Duodenal mucosa (tissue), 2 donors: ENCODE data around the gene CBLB.
"Not testable (repeated sequence)": the region's sequence is repeated elsewhere in the genome, so short reads cannot be mapped to it uniquely, and the experiment has no call there.

Experiments
- H3K27ac ChIP-seq: one replicate; pipeline ENCODE4 v1.7.0; 2013; ENCODE audit warnings: low read depth, low read length
- H3K27me3 ChIP-seq, 2 donors: one replicate each; pipeline ENCODE4 v1.7.0; 2013; ENCODE audit warnings: low read length in 2 of 2, control low read depth in 1 of 2; ENCODE audit not compliant: insufficient read depth in 2 of 2, control insufficient read depth in 1 of 2
- H3K36me3 ChIP-seq, 2 donors: one replicate each; pipeline ENCODE4 v1.7.0; 2013; ENCODE audit warnings: low read length in 2 of 2, control low read depth in 1 of 2; ENCODE audit not compliant: insufficient read depth in 2 of 2, control insufficient read depth in 1 of 2
- H3K4me1 ChIP-seq, 2 donors: one replicate each; pipeline ENCODE4 v1.7.0; 2013; ENCODE audit warnings: low read length in 2 of 2, control low read depth in 1 of 2; ENCODE audit not compliant: insufficient read depth in 2 of 2, control insufficient read depth in 1 of 2
- H3K4me3 ChIP-seq, 2 donors: one replicate each; pipeline ENCODE4 v1.7.0; 2013; ENCODE audit warnings: low read length in 2 of 2, low read depth in 1 of 2
- H3K9ac ChIP-seq, 2 donors: one replicate each; pipeline ENCODE4 v1.7.0; 2013; ENCODE audit warnings: low read length in 2 of 2, low read depth in 1 of 2
- H3K9me3 ChIP-seq, 2 donors: one replicate each; pipeline ENCODE4 v1.7.0; 2013; ENCODE audit warnings: low read length in 2 of 2, control low read depth in 1 of 2; ENCODE audit not compliant: control insufficient read depth in 1 of 2

CBLB gene

DNA sequence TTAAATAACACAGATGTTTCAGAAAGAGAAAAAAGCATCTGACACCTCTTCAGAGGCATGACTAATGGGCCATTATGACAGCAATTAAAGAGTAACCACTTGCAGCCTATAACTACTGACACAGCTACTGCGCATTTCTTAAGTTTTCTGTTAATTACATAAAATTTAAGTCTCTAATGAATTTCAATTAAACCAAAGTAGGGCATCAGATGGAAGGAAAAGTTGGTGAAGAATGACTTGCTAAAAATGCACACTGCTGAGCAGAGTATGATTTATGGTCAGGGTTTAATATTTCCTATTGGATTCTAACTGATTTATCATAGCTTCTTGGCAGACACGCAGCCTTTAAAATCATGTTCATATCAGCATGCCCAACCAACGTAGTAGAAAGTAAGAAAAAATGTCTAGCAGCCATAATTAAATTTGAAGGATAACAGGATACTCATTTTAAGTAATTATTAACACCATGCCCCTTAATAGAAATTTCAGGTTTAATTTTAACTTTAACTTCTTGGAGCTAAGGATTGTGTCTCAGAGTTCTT, 140.0 kb downstream of the CBLB start:
- H3K27ac ChIP-seq: no peak overlapping the region
- H3K9ac ChIP-seq: no peak overlapping the region
- H3K36me3 ChIP-seq: peaks cover 4% of the 10 kb centered on the region in 2 donors
- peaks cover 2 to 4% of the 10 kb centered on the region in 2 donors for H3K9me3 ChIP-seq
- peaks cover 0 to 4% of the 10 kb centered on the region in 2 donors for H3K4me1 ChIP-seq
- no peaks in the 10 kb centered on the region for H3K27me3 ChIP-seq
- no peak overlapping the region for H3K4me3 ChIP-seq

DNA sequence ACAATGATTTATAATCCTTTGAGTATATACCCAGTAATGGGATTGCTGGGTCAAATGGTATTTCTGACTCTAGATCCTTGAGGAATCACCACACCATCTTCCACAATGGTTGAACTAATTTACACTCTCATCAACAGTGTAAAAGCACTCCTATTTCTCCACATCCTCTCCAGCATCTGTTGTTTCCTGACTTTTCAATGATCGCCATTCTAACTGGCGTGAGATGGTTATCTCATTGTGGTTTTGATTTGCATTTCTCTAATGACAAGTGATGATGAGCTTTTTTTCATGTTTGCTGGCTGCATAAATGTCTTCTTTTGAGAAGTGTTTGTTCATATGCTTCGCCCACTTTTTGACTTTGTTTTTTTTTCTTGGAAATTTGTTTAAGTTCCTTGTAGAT, 141.8 kb downstream of the CBLB start:
- H3K4me3 ChIP-seq, H3K27ac ChIP-seq, H3K9ac ChIP-seq, H3K27me3 ChIP-seq, H3K36me3 ChIP-seq, H3K4me1 ChIP-seq, H3K9me3 ChIP-seq: not testable (repeated sequence)

DNA sequence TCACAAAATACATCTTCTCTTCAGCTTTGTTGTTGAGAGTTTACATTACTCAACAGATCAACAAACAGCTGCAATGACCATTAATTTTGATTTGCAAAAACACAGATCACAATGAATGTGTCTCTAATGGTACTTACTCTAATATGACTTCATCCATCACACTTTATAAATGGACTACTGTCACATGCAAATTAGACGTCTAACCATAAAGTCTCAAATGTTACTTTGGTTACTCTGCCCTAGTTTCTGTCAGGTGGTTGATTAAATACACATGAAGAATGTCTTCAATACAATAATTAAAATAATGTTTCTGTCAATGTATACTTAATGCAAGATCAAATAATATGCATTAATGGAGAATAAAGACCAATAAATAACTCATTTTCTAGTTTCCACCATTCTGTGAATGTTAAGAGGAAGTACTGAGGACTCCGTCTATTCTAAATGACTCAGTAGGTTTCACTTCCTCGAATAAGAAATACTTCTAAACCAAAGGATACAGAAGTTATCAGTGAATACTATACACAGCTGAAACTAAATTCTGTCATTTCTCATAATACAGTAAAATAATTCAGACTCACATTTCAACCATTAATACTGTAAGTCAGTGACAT, 145.8 kb downstream of the CBLB start:
- Histone ChIP-seq H3K36me3 (peaks cover 10 to 17% of the 10 kb centered on the region in 2 donors), H3K9ac (no peak overlapping the region), H3K4me1 (peaks cover 0 to 4% of the 10 kb centered on the region in 2 donors), H3K4me3 (no peak overlapping the region), H3K27ac (no peak overlapping the region), H3K27me3 (no peaks in the 10 kb centered on the region), H3K9me3 (peaks cover 2 to 4% of the 10 kb centered on the region in 2 donors)

DNA sequence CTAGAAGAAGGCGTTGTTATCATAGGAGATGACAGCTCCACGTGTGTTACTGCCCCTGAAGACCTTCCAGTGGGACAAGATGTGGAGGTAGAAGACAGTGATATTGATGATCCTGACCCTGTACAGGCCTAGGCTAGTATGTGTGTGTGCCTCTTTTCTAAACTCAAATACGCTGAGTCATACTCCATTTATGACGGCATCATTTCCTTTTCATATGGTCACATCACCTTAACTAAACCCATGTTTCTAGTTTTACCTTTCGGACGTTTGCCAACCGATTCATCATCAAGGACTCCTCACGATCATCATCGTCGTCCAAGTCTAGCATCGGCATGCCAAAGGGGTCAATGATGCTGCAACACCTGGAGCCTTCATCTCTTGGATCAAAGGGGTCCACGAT, 149.0 kb downstream of the CBLB start:
- Histone ChIP-seq H3K9ac (no peak overlapping the region), H3K4me1 (peaks cover 0 to 2% of the 10 kb centered on the region in 2 donors), H3K9me3 (no peaks in the 10 kb centered on the region), H3K36me3 (peaks cover 10 to 17% of the 10 kb centered on the region in 2 donors), H3K4me3 (no peak overlapping the region), H3K27ac (no peak overlapping the region), H3K27me3 (no peaks in the 10 kb centered on the region)

DNA sequence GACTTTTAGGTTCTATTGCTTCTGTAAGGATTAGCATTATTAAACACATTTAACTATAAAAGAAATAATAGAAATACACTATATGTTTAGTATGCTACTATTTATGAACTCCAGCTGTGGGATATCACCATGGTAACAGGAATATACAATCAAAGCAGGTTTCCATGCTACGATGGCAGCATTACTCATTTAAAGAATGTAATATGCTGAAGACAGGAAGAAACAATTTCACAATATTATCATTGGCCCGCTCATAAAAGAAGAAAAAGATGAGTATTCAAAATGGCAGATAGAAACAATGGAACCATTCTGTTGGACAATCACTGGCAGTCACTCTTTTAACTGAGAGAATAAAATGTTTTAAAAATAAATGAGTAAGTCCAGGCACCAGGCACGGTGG, 153.4 kb downstream of the CBLB start:
- H3K9ac ChIP-seq: no peak overlapping the region
- no peaks in the 10 kb centered on the region for H3K4me1 ChIP-seq
- H3K4me3 ChIP-seq: no peak overlapping the region
- no peaks in the 10 kb centered on the region for H3K9me3 ChIP-seq
- H3K27me3 ChIP-seq: no peaks in the 10 kb centered on the region
- H3K36me3 ChIP-seq: peaks cover 10 to 27% of the 10 kb centered on the region in 2 donors
- no peak overlapping the region for H3K27ac ChIP-seq

DNA sequence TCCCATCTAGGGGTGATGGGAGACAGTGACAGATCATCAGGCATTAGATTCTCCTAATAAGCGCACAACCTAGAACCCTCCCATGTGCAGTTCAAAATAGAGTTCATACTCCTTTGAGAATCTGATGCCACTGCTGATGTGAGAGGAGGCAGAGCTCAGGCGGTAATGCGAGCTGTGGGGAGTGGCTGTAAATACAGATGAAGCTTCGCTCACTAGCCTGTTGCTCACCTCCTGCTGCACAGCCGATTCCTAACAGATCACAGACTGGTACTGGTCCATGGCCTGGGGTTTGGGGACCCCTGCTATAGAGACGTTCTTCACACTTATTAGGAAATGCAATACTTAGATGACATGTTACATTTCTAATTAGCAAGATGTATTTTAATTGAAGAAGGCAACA, 154.4 kb downstream of the CBLB start:
- H3K27me3 ChIP-seq: no peaks in the 10 kb centered on the region
- peaks cover 4 to 21% of the 10 kb centered on the region in 2 donors for H3K36me3 ChIP-seq
- H3K9me3 ChIP-seq: no peaks in the 10 kb centered on the region
- H3K27ac ChIP-seq: no peak overlapping the region
- no peak overlapping the region for H3K4me3 ChIP-seq
- H3K4me1 ChIP-seq: no peaks in the 10 kb centered on the region
- H3K9ac ChIP-seq: no peak overlapping the region

DNA sequence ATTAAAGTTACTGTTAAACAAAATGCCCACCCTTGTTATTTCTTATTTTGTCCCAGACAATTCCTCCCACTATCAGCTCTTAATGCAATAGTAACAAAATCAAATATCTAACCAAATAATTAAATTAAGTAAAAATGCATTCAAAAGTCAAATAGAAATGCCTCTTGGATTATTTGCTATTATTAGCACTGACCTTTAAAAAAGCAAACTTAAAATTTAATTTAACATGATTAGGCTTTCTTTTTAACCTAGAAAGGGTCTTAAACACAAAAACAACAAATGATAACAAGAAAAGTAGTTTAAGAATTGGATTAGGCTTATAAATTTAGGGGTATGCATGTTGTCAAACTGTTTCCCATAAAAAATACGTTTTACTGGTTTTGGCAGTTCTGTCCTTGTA, 159.8 kb downstream of the CBLB start:
- Histone ChIP-seq H3K9ac (no peak overlapping the region), H3K9me3 (no peaks in the 10 kb centered on the region), H3K4me3 (no peak overlapping the region), H3K36me3 (peaks cover 0 to 6% of the 10 kb centered on the region in 2 donors), H3K27me3 (no peaks in the 10 kb centered on the region), H3K4me1 (no peaks in the 10 kb centered on the region), H3K27ac (no peak overlapping the region)

DNA sequence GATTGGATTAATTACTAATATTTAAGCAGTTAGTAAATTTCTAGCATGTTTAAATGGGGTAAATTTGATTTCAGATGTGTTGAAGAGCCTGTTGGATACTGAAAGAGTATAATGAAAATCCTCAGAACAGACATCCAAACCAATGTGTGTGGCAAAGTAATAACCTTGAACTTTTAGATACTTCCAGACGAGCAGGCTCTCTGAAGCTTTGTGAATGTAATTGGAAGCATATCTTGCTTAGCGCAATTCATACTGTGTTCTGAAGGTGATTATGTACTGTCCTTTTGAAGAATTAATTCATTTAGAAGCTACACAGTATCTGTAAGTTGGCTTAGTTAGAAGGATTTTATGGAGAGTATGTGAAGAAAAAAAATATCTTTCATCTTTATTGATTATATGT, 161.8 kb downstream of the CBLB start:
- H3K27ac ChIP-seq: no peak overlapping the region
- H3K27me3 ChIP-seq: no peaks in the 10 kb centered on the region
- H3K9me3 ChIP-seq: no peaks in the 10 kb centered on the region
- H3K36me3 ChIP-seq: peaks cover 3 to 11% of the 10 kb centered on the region in 2 donors
- no peak overlapping the region for H3K4me3 ChIP-seq
- H3K4me1 ChIP-seq: no peaks in the 10 kb centered on the region
- no peak overlapping the region for H3K9ac ChIP-seq

DNA sequence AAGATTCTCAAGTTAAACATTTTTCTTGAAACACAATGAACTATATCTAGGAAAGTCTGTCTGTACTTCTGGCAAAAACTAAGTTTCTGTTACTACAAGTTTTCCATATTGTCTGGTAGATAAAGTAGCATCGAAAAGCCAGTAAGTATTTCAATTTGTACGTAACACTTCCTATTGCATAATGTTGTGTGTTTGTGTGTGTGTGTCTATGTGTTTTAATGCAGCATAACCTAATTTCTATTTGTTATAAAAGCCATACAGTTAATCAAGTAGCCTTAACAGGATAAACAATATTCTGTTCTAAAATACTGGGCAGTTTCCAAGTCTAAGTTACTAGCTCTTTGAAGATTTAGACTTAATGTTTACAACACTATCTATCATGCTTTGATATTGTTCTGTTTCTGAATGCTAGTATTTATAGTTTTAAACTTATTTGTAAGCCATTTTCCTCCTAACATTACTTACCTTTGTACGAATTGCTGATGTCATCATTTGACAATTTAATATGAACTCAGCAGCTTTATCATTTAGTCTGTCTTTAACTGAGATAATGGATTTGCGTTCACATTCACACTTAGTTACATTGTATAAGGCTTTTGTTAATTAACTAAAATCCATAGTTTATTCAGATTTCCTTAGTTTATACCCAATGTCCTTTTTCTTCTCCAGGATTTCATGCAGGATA, 163.9 kb downstream of the CBLB start:
- no peaks in the 10 kb centered on the region for H3K9me3 ChIP-seq
- no peak overlapping the region for H3K27ac ChIP-seq
- no peak overlapping the region for H3K4me3 ChIP-seq
- H3K9ac ChIP-seq: no peak overlapping the region
- peaks cover 10 to 18% of the 10 kb centered on the region in 2 donors for H3K36me3 ChIP-seq
- no peaks in the 10 kb centered on the region for H3K27me3 ChIP-seq
- H3K4me1 ChIP-seq: no peaks in the 10 kb centered on the region

DNA sequence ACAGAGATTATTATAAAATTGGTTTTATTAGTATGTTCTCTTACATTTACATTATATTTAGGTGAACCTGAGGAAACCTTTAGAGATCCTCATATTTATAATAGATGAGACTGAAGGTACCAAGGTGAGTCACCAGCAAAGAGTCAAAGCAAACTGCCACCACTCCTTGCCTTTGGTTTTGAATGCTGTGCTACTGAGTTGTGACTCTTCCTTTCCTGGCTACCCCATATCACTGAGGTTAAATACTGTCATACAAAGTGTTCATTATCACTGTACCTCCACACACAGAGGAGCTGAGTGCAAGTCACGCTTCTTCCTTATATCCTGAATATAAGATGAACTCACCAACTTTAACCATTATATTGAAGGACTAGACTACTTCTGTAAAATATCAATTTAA, 168.2 kb downstream of the CBLB start:
- Histone ChIP-seq H3K36me3 (peaks cover 10 to 18% of the 10 kb centered on the region in 2 donors), H3K4me3 (no peak overlapping the region), H3K9ac (no peak overlapping the region), H3K27me3 (no peaks in the 10 kb centered on the region), H3K9me3 (no peaks in the 10 kb centered on the region), H3K4me1 (no peaks in the 10 kb centered on the region), H3K27ac (no peak overlapping the region)
